ENCODE data around the gene PRRG2. TPM values are rescaled to one million over a fixed set of nuclear protein-coding genes. Genes with fewer than 3 reads are reported as not detected.

PRRG2 gene
- total RNA-seq, 1 experiment from 2014 or later = 3.3 TPM

GRCh38 chr19:49565261-49565660 is 15.9 kb upstream of the PRRG2 start:
- no peak overlapping the region for H2BK120ac ChIP-seq (ENCODE audit: low read depth, low read length, poor library complexity, severe bottlenecking)
- no peaks in the 10 kb centered on the region for H3K23me2 ChIP-seq (ENCODE audit: insufficient read length, low read depth, low read length, poor library complexity, severe bottlenecking)
- no peaks in the 10 kb centered on the region for H4K20me1 ChIP-seq (ENCODE audit: control insufficient read depth, insufficient read depth, insufficient read length)
- WGBS (ENCODE audit: extremely low coverage, insufficient read length, low lambda C conversion rate) = no CpG with 5 or more reads among the region's 4 CpGs
- H3K27me3 ChIP-seq (ENCODE audit: insufficient read depth, low read length) = no peaks in the 10 kb centered on the region
- H3K9me3 Mint-ChIP-seq = no peaks in the 10 kb centered on the region
- H3K27ac ChIP-seq (ENCODE audit: insufficient read length, low read depth, low read length) = no peak overlapping the region
- TF ChIP-seq CTCF (conservative IDR thresholded peaks at IDR 0.05) = no peak
- peaks cover 8 to 12% of the 10 kb centered on the region in 2 experiments for H3K4me1 Mint-ChIP-seq
- H3K4me3 Mint-ChIP-seq = no peak overlapping the region
- peaks cover 4% of the 10 kb centered on the region; the same call in 1 of the 2 replicates for H3K79me2 ChIP-seq (ENCODE audit: insufficient read depth, low read length)
- no peaks in the 10 kb centered on the region for H3K27me3 Mint-ChIP-seq (ENCODE audit: low read depth)
- no peak overlapping the region for H3K18ac ChIP-seq (ENCODE audit: insufficient read length, low read depth, low read length)
- no peak overlapping the region for H2BK12ac ChIP-seq (ENCODE audit: insufficient read length, low read depth, low read length)
- H4K8ac ChIP-seq (replicated peaks; ENCODE audit: insufficient read length, low read depth, low read length) = no peak overlapping the region
- no peak overlapping the region for H2BK5ac ChIP-seq (ENCODE audit: insufficient read length, low read length)
- H3K79me1 ChIP-seq (ENCODE audit: insufficient read depth, low read depth, low read length, poor library complexity, severe bottlenecking) = no peaks in the 10 kb centered on the region
- H3K4ac ChIP-seq (ENCODE audit: low read depth, low read length) = no peak overlapping the region
- no peak overlapping the region for H3T11ph ChIP-seq (ENCODE audit: low read length)
- H2AK5ac ChIP-seq (ENCODE audit: insufficient read length, low read length) = no peak overlapping the region
- no peak overlapping the region for H2BK15ac ChIP-seq (ENCODE audit: low read depth, low read length)
- no peak overlapping the region for H3K4me2 ChIP-seq (ENCODE audit: insufficient read depth, insufficient read length, low read length)
- DNase-seq = no peak
- peaks cover 2% of the 10 kb centered on the region; the same call in 1 of the 2 replicates for H3K4me1 ChIP-seq (ENCODE audit: insufficient read depth, low read length)
- H3K36me3 Mint-ChIP-seq (ENCODE audit: insufficient read depth in 1 of 3, low read depth in 3 of 3) = peaks cover 0 to 4% (median under 1%) of the 10 kb centered on the region in 3 experiments; a peak in 3 of 7 replicates
- H3K56ac ChIP-seq (ENCODE audit: insufficient read length, low read depth, low read length) = no peak overlapping the region
- H3K14ac ChIP-seq (ENCODE audit: insufficient read depth, low read length) = no peak overlapping the region
- H3K9me3 ChIP-seq (ENCODE audit: control insufficient read depth, low read depth, low read length) = no peaks in the 10 kb centered on the region
- H2AFZ ChIP-seq (ENCODE audit: low read length) = no peak overlapping the region
- no peak overlapping the region for H3K27ac Mint-ChIP-seq
- no peak overlapping the region for H2BK20ac ChIP-seq (ENCODE audit: low read depth, low read length, poor library complexity, severe bottlenecking)
- no peak overlapping the region for H3K9ac ChIP-seq (ENCODE audit: extremely low read depth, insufficient read length, low read length)
- no peak overlapping the region for H4K5ac ChIP-seq (ENCODE audit: insufficient read length, low read depth, low read length)
- no peak overlapping the region for H4K91ac ChIP-seq (ENCODE audit: insufficient read length, low read depth, low read length)
- H3K23ac ChIP-seq (ENCODE audit: insufficient read length, low read depth, low read length) = no peak overlapping the region

All from H9 (cell line).